ENCODE results near the gene NFATC2. TPM values are rescaled to one million over a fixed set of nuclear protein-coding genes. Genes with fewer than 3 reads are reported as not detected.
A peak's percentile ranks its signal among the peaks of the same experiment; 100 is the strongest.

Gene NFATC2
- total RNA-seq, 4 donors from 2014 or later = 4.4 to 38.0 (median 13.6) TPM

DNA sequence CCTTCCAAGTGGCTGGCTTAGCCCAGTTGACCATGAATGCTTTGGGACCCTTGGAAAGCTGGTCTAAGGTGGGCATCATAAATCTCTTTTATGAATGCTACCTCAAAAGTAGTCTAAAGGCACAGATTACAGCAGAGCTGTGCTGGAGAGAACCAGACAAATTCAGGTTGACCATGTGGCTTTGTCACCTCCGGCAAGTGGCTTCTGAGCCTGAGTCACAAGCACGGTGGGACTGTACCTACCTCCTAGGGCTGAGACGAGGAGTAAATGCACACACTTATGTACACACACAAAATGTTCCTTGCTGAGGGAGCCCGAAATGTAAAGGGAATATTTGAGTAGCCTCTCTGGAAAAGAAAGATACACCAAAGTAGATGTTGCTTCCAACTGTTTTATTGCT is 155.9 kb downstream of the NFATC2 start:
- TF ChIP-seq POLR2A (IDR thresholded peaks at IDR 0.05) = no peak
- TF ChIP-seq, protein P1, sequence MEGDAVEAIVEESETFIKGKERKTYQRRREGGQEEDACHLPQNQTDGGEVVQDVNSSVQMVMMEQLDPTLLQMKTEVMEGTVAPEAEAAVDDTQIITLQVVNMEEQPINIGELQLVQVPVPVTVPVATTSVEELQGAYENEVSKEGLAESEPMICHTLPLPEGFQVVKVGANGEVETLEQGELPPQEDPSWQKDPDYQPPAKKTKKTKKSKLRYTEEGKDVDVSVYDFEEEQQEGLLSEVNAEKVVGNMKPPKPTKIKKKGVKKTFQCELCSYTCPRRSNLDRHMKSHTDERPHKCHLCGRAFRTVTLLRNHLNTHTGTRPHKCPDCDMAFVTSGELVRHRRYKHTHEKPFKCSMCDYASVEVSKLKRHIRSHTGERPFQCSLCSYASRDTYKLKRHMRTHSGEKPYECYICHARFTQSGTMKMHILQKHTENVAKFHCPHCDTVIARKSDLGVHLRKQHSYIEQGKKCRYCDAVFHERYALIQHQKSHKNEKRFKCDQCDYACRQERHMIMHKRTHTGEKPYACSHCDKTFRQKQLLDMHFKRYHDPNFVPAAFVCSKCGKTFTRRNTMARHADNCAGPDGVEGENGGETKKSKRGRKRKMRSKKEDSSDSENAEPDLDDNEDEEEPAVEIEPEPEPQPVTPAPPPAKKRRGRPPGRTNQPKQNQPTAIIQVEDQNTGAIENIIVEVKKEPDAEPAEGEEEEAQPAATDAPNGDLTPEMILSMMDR (IDR thresholded peaks at IDR 0.05) = no peak
- DNase-seq = peak in 1 of 3 donors; percentile 26
- Histone ChIP-seq H3K9me3 (no peaks in the 10 kb centered on the region), H3K4me1 (peaks cover 0 to 4% (median 1%) of the 10 kb centered on the region in 4 donors), H3K4me3 (no peak overlapping the region), H3K27me3 (no peaks in the 10 kb centered on the region), H3K27ac (peak overlapping the region in 1 of 4 donors; percentile 35), H3K36me3 (no peaks in the 10 kb centered on the region)

DNA sequence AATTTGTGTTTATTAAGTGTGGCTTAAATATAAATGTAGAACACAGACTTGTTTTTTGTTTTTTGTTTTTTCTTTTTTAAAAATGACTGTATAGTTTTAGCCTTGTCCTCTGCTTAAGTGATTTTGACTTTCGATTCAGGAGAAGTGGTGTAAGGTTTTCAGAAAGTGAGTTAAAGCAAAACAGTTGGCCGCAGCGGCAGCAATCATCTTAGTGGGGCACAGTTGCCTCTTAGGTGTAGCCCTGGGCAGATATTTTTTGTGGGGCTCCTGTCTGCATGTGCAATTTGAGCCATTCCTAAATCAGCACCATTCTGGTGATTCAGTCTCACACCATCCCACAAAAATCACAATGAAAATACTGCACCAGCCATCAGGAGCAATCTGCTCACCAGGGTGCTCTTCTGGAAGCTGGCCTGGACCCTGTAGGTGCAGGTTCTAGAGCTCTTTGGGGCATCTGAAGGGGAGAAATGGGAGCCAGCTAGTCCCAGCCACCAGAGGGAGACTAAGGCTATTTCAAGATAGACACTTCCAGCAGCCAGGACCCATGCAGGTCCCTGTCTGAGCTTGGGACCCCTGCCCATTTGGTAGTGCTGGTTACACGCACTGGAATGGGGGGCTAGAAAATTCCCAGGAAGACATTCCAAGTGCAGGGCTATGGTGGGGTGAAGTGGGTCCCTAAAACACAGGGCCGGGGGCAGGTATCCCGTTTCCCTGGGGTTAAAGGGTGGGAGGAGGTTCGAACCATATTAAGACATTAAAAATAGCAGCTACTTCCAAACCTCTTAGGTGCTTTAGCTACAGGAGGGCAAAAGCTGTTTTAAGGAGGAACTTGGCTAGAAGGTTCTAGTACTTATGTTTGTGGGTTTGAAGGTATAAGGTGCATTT is 156.6 kb downstream of the NFATC2 start:
- DNase-seq = peak in 2 of 3 donors; percentile 51 to 76
- Histone ChIP-seq H3K4me1 (peaks cover 0 to 4% (median 1%) of the 10 kb centered on the region in 4 donors), H3K27me3 (no peaks in the 10 kb centered on the region), H3K9me3 (no peaks in the 10 kb centered on the region), H3K4me3 (no peak overlapping the region), H3K27ac (peak overlapping the region in 1 of 4 donors; percentile 35), H3K36me3 (no peaks in the 10 kb centered on the region)
- TF ChIP-seq POLR2A (IDR thresholded peaks at IDR 0.05) = no peak
- TF ChIP-seq, protein P1 (IDR thresholded peaks at IDR 0.05) = peak; percentile 27 to 62 (median 42)

DNA sequence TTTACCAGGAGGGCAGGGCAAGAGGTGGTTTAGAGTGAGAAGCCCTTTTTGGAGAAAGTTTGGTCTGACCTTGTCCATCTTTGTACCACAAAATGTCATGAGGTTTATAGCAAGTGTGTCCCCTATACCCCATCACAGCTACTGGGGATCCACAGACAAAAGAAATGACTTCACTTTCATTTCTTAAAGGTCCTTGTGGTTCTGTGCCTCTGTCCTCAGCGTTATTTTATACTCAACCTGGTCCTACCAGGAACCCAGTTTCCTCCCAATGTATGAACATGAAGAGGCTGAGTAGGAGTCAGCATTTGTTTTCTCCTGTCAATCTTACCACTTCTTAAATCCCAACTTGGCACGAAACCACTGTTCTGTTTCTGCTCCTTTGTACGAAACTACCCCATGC is 157.6 kb downstream of the NFATC2 start:
- Histone ChIP-seq H3K27ac (no peak overlapping the region), H3K36me3 (no peaks in the 10 kb centered on the region), H3K4me1 (peaks cover 0 to 4% (median 1%) of the 10 kb centered on the region in 4 donors), H3K27me3 (no peaks in the 10 kb centered on the region), H3K9me3 (no peaks in the 10 kb centered on the region), H3K4me3 (no peak overlapping the region)
- no peak for TF ChIP-seq POLR2A (IDR thresholded peaks at IDR 0.05)
- TF ChIP-seq, protein P1 (IDR thresholded peaks at IDR 0.05) = no peak
- DNase-seq = no peak

DNA sequence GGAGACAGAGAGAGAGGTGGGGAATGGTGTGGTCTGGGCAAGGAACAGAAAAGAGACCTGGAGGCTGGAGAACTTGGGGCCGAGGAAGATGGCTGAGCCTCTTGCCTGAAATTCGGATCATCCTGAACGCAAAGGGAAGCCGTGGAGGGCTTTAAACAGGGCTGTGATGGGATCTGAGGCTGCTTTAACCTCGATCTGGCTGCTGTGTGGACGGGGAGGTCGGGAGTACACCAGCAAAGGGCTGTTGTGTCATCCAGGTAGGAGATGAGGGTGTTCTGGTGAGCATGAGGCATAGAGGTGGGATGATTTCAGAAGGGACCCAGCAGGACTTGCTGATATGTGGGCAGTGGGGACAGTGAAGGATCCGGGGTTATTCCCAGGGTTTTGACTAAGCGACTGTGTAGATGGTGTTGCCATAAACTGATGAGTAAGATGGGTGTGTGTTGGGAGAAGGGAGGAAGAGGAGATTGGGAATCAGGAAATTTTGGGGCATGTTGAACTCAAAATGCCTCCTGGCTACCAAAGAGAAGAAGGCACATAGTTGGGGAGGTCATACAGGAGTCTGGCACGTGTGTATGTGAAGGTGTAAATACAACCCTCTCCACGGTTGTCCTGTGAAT is 158.5 kb downstream of the NFATC2 start:
- Histone ChIP-seq H3K36me3 (no peaks in the 10 kb centered on the region), H3K4me1 (peaks cover 0 to 4% (median 1%) of the 10 kb centered on the region in 4 donors), H3K27ac (no peak overlapping the region), H3K9me3 (no peaks in the 10 kb centered on the region), H3K27me3 (no peaks in the 10 kb centered on the region), H3K4me3 (no peak overlapping the region)
- no peak for DNase-seq
- TF ChIP-seq POLR2A (IDR thresholded peaks at IDR 0.05) = no peak
- TF ChIP-seq, protein P1 (IDR thresholded peaks at IDR 0.05) = no peak

DNA sequence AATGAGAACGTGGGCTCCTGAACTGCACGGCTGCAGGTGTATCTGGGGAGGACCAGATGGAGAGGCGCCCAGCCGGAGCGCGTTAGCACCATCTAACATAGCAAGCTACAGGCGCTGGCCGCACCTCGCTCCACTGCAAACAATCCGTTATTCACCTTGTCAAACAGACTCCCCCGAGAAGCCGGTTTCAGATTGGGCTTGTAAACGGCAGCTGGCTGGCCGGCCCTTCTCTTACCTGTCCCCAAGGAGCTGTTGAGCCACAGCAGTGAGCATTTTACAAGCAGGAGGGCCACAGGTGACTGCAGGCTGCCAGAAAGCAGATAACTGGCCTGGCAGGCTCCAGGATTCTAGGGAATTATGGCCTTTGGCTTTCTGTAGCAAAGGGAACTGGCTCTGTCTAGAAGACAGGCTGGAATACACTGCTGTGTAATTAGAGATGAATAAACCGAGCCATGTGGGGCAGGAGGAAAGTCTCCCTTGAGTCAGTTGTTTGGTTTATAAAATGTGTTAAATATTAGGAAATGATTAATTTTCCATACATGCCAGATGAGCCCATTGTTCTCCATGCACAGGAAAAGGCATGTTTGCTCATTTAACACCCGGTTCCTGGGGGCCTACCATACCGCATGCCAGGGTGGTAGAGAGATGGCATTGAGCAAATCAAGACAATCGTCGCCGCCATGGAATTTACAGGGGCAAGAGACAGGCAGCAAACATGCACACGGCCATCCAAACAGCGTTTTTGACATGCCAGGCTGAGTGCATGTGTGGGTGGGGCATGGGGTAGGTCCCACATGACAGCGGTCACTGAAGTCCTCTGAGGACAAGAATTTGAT is 159.3 kb downstream of the NFATC2 start:
- Histone ChIP-seq H3K4me1 (peaks cover 0 to 4% (median 1%) of the 10 kb centered on the region in 4 donors), H3K4me3 (no peak overlapping the region), H3K9me3 (no peaks in the 10 kb centered on the region), H3K27me3 (no peaks in the 10 kb centered on the region), H3K36me3 (no peaks in the 10 kb centered on the region), H3K27ac (no peak overlapping the region)
- DNase-seq = no peak
- TF ChIP-seq, protein P1 (IDR thresholded peaks at IDR 0.05) = no peak
- no peak for TF ChIP-seq POLR2A (IDR thresholded peaks at IDR 0.05)

Data from Peyer's patch (tissue), 4 donors.